Activated CD8-positive, alpha-beta T cell treated with anti-CD3 and anti-CD28 coated beads for 36 hours (primary cell): ENCODE data around the gene COQ9. TPM values are rescaled to one million over a fixed set of nuclear protein-coding genes. Genes with fewer than 3 reads are reported as not detected.

Source experiments
- ATAC-seq: fragments of 200-7000 bp; cut with Tn5 transposase; one replicate; pipeline ENCODE4 v1.10.0; 2021; ENCODE audit warnings: mild to moderate bottlenecking, moderate library complexity
- CTCF ChIA-PET: fragments of 350-600 bp; sonication (Branson Sonifier 250); formaldehyde crosslinking; loops from one replicate; lab custom pipeline; 2021; ENCODE audit warnings: antibody characterized with exemption; lab: Charles Lee
- POLR2A ChIA-PET: fragments of 350-600 bp; sonication (Branson Sonifier 250); formaldehyde crosslinking; loops from one replicate; lab custom pipeline; 2021; ENCODE audit warnings: antibody characterized with exemption; lab: Charles Lee
- DNase-seq: peaks from one replicate; pipeline ENCODE4 v3.0.0-alpha.2; 2020
- H3K27ac Mint-ChIP-seq: one replicate; pipeline ENCODE4 v1.8.0; 2021; ENCODE audit warnings: mild to moderate bottlenecking, mixed read lengths
- H3K27me3 Mint-ChIP-seq: one replicate; pipeline ENCODE4 v1.8.0; 2021; ENCODE audit warnings: mixed read lengths
- H3K36me3 Mint-ChIP-seq: one replicate; pipeline ENCODE4 v1.8.0; 2021; ENCODE audit warnings: low read depth, mixed read lengths
- H3K4me1 Mint-ChIP-seq: one replicate; pipeline ENCODE4 v1.8.0; 2021; ENCODE audit warnings: low read depth, mixed read lengths
- H3K4me3 Mint-ChIP-seq: one replicate; pipeline ENCODE4 v1.8.0; 2021; ENCODE audit warnings: mild to moderate bottlenecking, moderate library complexity, mixed read lengths
- H3K9me3 Mint-ChIP-seq: one replicate; pipeline ENCODE4 v1.8.0; 2021; ENCODE audit warnings: mixed read lengths
- intact Hi-C: fragments of 100-400 bp; cut with micrococcal nuclease; formaldehyde crosslinking; loops from one replicate; pipeline ENCODE4 v1.10.0; 2022
- total RNA-seq, 2 experiments: library from RNA; stranded (reverse); gene quantifications; one replicate each; pipeline ENCODE4 v1.2.3, GENCODE V29; 2021
- TF ChIP-seq, protein P1 (sequence below): fragments of 200-600 bp; IDR thresholded peaks from one replicate; pipeline ENCODE4 v1.8.0; 2022; ENCODE audit warnings: antibody characterized with exemption, mild to moderate bottlenecking

COQ9 gene
- total RNA-seq, 2 experiments from 2014 or later = 39.3 to 39.6 TPM

DNA sequence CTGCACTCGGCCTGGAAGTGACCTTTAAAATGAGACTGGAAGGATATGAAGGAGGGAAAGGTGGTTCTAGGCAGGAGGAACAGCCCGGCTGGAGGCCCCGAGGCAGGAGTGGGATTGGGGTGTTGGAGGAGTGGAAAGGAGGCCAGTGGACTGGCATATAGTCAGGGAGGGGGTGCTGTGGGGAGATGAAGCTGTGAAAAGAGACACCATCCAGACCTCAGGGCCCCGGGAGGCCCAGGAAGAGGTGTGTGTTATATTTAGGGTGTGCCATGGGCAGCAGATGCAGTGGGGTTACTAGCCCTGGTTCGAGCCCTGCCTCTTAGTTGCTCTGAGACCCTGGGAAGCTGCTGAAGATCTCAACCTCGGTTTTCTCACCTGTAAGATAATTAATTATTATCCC, 57.9 kb downstream of the COQ9 start:
- DNase-seq = no peak
- POLR2A ChIA-PET = interaction anchor here (1.2 kb wide), 1 partner anchor 16 kb away, joined by 4 read pairs; no protein-coding TSS in a partner anchor
- TF ChIP-seq, protein P1, sequence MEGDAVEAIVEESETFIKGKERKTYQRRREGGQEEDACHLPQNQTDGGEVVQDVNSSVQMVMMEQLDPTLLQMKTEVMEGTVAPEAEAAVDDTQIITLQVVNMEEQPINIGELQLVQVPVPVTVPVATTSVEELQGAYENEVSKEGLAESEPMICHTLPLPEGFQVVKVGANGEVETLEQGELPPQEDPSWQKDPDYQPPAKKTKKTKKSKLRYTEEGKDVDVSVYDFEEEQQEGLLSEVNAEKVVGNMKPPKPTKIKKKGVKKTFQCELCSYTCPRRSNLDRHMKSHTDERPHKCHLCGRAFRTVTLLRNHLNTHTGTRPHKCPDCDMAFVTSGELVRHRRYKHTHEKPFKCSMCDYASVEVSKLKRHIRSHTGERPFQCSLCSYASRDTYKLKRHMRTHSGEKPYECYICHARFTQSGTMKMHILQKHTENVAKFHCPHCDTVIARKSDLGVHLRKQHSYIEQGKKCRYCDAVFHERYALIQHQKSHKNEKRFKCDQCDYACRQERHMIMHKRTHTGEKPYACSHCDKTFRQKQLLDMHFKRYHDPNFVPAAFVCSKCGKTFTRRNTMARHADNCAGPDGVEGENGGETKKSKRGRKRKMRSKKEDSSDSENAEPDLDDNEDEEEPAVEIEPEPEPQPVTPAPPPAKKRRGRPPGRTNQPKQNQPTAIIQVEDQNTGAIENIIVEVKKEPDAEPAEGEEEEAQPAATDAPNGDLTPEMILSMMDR = no peak
- CTCF ChIA-PET = interaction anchor here (1.2 to 1.5 kb wide), 3 partner anchors 15 to 18 kb away, joined by 3 to 12 read pairs (median 3); no protein-coding TSS in a partner anchor
- H3K9me3 Mint-ChIP-seq = no peaks in the 10 kb centered on the region
- H3K27ac Mint-ChIP-seq = no peak overlapping the region
- intact Hi-C loops = no loop called here
- no peak overlapping the region for H3K4me3 Mint-ChIP-seq
- H3K4me1 Mint-ChIP-seq = peaks cover 11% of the 10 kb centered on the region
- H3K36me3 Mint-ChIP-seq = no peaks in the 10 kb centered on the region
- ATAC-seq = no peak
- no peaks in the 10 kb centered on the region for H3K27me3 Mint-ChIP-seq

DNA sequence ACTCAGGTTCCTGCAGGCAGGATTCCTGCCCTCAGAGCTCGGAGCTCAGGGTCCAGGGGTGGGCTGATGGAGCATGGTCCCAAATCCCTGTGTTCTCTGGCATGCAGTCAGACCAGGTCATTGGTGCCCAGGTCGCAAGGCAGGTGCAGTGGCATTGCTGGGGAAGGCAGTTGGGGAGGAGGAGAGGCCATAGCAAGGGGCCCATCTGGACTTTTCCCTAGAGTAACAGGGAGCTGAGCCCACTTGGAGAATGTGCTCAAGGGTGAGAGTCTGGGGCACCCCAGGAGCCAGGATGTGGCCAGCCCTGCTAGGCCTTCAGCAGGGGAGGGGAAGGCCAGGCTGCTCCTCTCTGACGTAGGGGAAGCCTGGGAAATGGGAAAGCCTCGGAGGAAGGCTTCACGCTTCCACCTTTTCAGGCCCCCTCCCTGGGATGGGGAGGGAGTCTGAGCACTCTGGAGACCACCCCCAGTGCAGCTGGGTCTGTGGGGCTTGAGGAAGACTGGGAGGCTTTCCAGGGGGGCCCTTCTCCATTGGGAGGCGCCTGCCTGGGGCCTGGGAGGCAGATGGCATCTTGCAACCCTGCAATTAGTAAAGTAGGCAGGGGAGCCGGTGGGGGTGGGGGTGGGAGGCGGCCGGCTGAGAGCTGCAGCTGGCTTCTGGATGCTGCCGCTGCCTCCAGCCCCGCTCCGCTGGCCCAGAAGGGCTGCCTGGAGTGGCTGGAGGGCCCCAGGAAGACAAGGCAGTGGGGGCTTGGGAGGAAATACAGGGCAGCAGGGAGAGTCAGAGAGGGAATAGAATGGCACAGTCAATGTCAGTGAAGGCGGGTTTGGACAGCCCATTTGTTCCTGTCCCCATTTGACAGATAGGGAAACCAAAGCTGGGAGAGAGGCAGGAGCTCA, 60.1 kb downstream of the COQ9 start:
- no peak overlapping the region for H3K27ac Mint-ChIP-seq
- DNase-seq (no peak), ATAC-seq (no peak)
- CTCF ChIA-PET = interaction anchor here (2.5 kb wide), 1 partner anchor 13 kb away, joined by 14 read pairs; no protein-coding TSS in a partner anchor
- no peaks in the 10 kb centered on the region for H3K27me3 Mint-ChIP-seq
- H3K4me1 Mint-ChIP-seq = no peaks in the 10 kb centered on the region
- intact Hi-C loops = no loop called here
- no peaks in the 10 kb centered on the region for H3K9me3 Mint-ChIP-seq
- POLR2A ChIA-PET = interaction anchor here (1.2 kb wide), 1 partner anchor 12 kb away, joined by 3 read pairs; no protein-coding TSS in a partner anchor
- H3K36me3 Mint-ChIP-seq = no peaks in the 10 kb centered on the region
- TF ChIP-seq, protein P1 = no peak
- no peak overlapping the region for H3K4me3 Mint-ChIP-seq

DNA sequence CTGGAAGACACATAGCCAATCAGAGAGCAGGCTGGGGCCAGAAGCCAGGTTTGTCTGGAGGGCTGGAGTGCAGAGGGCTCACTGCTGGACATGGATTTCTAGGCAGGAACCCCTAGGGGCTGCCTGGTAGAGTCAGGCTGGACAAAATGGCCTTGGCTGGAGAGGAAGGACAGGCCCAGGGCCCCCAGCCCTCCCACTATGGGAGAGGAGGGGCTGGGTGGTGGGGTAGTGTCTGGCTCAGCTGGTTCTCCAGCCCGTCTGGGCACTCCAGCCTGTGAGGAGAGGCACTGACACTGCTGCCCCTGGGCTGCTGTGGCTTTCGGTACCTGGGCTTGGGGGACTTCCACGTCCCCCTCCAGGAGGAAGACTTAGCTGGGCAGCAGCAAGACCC, 60.8 kb downstream of the COQ9 start:
- Mint-ChIP-seq H3K27me3 (no peaks in the 10 kb centered on the region), H3K27ac (no peak overlapping the region), H3K9me3 (no peaks in the 10 kb centered on the region), H3K4me3 (no peak overlapping the region), H3K4me1 (no peaks in the 10 kb centered on the region), H3K36me3 (no peaks in the 10 kb centered on the region)
- ATAC-seq (no peak), DNase-seq (no peak)
- CTCF ChIA-PET = interaction anchor here (2.5 kb wide), 1 partner anchor 12 kb away, joined by 14 read pairs; no protein-coding TSS in a partner anchor
- POLR2A ChIA-PET = interaction anchor here (0.6 kb wide), 1 partner anchor 12 kb away, joined by 3 read pairs; no protein-coding TSS in a partner anchor
- TF ChIP-seq, protein P1 = no peak
- intact Hi-C loops = no loop called here

DNA sequence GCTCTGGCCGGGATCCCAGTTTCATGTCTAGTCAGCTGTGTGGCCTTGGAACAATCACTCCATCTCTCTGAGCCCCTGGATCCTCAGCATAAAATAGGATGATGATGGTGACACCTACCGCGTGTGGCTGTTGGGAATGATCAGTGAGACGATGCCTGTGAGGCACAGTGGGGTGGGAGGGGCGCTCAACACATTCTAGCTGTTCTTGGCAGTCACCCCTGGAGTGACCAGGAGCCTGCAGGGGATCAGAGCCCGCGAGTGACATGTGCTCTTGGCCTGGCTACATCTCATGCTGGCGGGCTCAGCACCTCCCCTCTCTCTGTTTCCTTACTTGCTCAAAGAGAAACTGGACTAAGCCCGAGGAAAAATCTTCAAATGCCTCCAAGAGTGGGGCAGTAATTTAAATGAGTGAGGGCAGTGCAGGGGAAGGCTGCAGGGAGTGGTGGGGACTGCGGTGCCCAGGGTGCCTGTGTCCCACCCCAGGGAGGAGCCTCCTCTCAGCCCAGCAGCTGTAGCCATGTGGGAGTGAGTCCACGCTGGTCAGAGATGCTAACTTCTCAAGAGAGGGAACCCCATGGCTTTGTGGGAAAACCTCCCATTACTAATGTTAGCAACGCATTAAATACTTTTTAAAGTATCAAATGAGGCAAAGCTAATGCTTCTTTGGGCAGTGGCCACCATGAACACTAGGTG, 62.1 kb downstream of the COQ9 start:
- Mint-ChIP-seq H3K4me1 (no peaks in the 10 kb centered on the region), H3K4me3 (no peak overlapping the region), H3K9me3 (no peaks in the 10 kb centered on the region), H3K36me3 (no peaks in the 10 kb centered on the region), H3K27me3 (no peaks in the 10 kb centered on the region), H3K27ac (no peak overlapping the region)
- DNase-seq (no peak), ATAC-seq (no peak)
- ChIA-PET POLR2A (no interaction called here), CTCF (interaction anchor here (0.9 to 4.1 kb wide), 4 partner anchors 11 to 67 kb away, joined by 3 to 24 read pairs (median 3); no protein-coding TSS in a partner anchor)
- TF ChIP-seq, protein P1 = no peak
- intact Hi-C loops = no loop called here
